ENCODE measurements around the gene BMP5. TPM values are rescaled to one million over a fixed set of nuclear protein-coding genes. Genes with fewer than 3 reads are reported as not detected.

The BMP5 gene
- total and polyA plus RNA-seq, 2 of the 13 experiments (the other 11 are each of a cell fraction or from before 2014, with no cell fraction given): not detected

DNA sequence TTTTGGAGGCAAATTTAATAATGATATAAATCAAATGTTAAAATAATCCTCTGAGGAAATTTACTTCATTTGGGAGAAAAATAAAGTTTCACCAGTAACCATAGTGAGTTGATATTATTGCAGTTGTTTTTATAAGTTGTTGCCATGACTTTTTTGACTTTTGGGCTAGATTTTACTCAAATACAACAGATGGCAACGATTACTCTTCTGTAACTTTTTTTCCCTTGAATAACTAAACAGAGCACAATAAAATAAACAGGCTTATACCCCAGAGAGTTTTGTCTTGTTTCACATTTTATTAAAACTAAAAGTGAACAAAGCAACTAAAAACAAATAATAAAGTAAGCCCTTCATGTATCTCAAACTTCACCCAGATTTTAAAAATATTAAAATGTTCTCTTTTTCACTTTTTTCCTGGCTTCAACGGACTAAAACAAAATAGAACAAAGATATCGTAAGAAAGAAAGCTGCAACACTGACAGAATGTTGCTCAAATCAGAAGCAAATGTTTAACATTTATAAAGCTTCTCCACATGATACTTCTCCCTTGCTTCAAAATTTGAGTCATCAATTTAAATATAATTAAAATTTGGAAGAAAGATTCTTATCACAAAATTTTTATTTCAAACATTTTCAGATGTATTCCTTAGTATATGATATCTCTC lies 42.5 kb upstream of the BMP5 start (continued):
- no peak for TF ChIP-seq ZNF138 (CRISPR knock-in tag; IDR thresholded peaks at IDR 0.05; ENCODE audit: low read depth)
- no peak for TF ChIP-seq IRF2 (CRISPR knock-in tag; IDR thresholded peaks at IDR 0.05)

DNA sequence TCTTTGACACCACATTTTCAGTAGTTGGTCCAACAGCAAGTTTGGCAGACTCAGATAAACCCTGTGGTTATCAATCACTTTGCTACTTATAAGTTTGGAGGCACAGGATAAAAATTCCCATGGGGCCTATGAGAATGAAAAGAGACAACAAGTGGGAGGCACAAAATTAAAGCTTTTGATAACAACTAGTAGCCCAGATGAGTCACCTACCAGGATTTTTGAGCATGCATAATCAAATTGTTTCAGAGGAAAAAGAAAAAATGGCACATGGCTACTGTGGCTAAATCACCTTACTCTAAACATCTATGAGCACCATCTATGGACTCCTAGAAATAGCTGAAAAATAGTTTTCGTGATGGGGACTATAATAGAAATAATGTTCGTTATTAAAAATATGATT lies 40.8 kb upstream of the BMP5 start:
- H3K4me1 ChIP-seq (ENCODE audit: insufficient read depth, low read length): no peaks in the 10 kb centered on the region
- H3K79me2 ChIP-seq (ENCODE audit: insufficient read depth, low read length): no peaks in the 10 kb centered on the region
- no peaks in the 10 kb centered on the region for H3K36me3 ChIP-seq (replicated peaks in 1 of 2; ENCODE audit: control insufficient read depth in 1 of 2, insufficient read depth in 2 of 2, low read length in 2 of 2)
- no peak for FAIRE-seq
- ChIA-PET POLR2A (no interaction called here), CTCF (ENCODE audit: low intra/inter-chr PET ratio, low total read pairs) (no interaction called here)
- no peak for TF ChIP-seq POLR2AphosphoS2 (IDR thresholded peaks at IDR 0.05; ENCODE audit: low read depth, low read length)
- TF ChIP-seq FOXP1 (IDR thresholded peaks at IDR 0.05): no peak
- no peak for TF ChIP-seq FOXP1 (CRISPR knock-in tag; IDR thresholded peaks at IDR 0.05)
- TF ChIP-seq NCOA2 (CRISPR knock-in tag; IDR thresholded peaks at IDR 0.05): no peak
- TF ChIP-seq AGO2 (optimal IDR thresholded peaks at IDR 0.05; ENCODE audit: low read depth, low read length): no peak
- no peak for TF ChIP-seq ELF1 (CRISPR knock-in tag; IDR thresholded peaks at IDR 0.05)
- TF ChIP-seq PAX8 (CRISPR knock-in tag; IDR thresholded peaks at IDR 0.05; ENCODE audit: borderline replicate concordance): no peak
- no peak for TF ChIP-seq ZNF225 (CRISPR knock-in tag; IDR thresholded peaks at IDR 0.05)
- TF ChIP-seq, protein P1, sequence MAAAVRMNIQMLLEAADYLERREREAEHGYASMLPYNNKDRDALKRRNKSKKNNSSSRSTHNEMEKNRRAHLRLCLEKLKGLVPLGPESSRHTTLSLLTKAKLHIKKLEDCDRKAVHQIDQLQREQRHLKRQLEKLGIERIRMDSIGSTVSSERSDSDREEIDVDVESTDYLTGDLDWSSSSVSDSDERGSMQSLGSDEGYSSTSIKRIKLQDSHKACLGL (CRISPR knock-in tag; IDR thresholded peaks at IDR 0.05): no peak
- no peak overlapping the region for H3K27ac ChIP-seq (ENCODE audit: extremely low read length, insufficient read depth, low read length)
- in situ Hi-C loops (cut with HindIII; ENCODE audit: extremely low pct_ligation_motif_present, low pct_unique_long_range_greater_than_20kb) (no loop called here), intact Hi-C loops (cut with micrococcal nuclease; ENCODE audit: unreplicated experiment) (no loop called here)
- WGBS (ENCODE audit: low lambda C conversion rate): 1% methylated on average over 2 of the region's 2 CpGs
- H3K27me3 ChIP-seq (ENCODE audit: control insufficient read depth in 1 of 2, insufficient read depth in 2 of 2, low read length in 2 of 2): no peaks in the 10 kb centered on the region
- H3K9me3 ChIP-seq (ENCODE audit: low read length): no peaks in the 10 kb centered on the region
- no peaks in the 10 kb centered on the region for H4K20me1 ChIP-seq (ENCODE audit: insufficient read depth, low read length)
- no peak overlapping the region for H3K9ac ChIP-seq (ENCODE audit: insufficient read depth, low read depth, low read length)
- no TSS peak for BruUV-seq (replicated peaks)
- H2AFZ ChIP-seq (ENCODE audit: low read length): no peak overlapping the region
- no peak for ATAC-seq
- no peak overlapping the region for H3K4me2 ChIP-seq (ENCODE audit: low read depth, low read length)
- DNase-seq (ENCODE audit: low spot score): no peak
- no peak overlapping the region for H3K4me3 ChIP-seq (replicated peaks in 1 of 3; ENCODE audit: insufficient read depth in 1 of 3, low read depth in 2 of 3, low read length in 3 of 3)
